ENCODE data around the gene TMEM141. TPM values are rescaled to one million over a fixed set of nuclear protein-coding genes. Genes with fewer than 3 reads are reported as not detected.
"Not testable (repeated sequence)": the region's sequence is repeated elsewhere in the genome, so short reads cannot be mapped to it uniquely, and the experiment has no call there.

TMEM141 gene
- total RNA-seq, 4 donors from 2014 or later = 43.1 to 88.1 (median 70.9) TPM

DNA sequence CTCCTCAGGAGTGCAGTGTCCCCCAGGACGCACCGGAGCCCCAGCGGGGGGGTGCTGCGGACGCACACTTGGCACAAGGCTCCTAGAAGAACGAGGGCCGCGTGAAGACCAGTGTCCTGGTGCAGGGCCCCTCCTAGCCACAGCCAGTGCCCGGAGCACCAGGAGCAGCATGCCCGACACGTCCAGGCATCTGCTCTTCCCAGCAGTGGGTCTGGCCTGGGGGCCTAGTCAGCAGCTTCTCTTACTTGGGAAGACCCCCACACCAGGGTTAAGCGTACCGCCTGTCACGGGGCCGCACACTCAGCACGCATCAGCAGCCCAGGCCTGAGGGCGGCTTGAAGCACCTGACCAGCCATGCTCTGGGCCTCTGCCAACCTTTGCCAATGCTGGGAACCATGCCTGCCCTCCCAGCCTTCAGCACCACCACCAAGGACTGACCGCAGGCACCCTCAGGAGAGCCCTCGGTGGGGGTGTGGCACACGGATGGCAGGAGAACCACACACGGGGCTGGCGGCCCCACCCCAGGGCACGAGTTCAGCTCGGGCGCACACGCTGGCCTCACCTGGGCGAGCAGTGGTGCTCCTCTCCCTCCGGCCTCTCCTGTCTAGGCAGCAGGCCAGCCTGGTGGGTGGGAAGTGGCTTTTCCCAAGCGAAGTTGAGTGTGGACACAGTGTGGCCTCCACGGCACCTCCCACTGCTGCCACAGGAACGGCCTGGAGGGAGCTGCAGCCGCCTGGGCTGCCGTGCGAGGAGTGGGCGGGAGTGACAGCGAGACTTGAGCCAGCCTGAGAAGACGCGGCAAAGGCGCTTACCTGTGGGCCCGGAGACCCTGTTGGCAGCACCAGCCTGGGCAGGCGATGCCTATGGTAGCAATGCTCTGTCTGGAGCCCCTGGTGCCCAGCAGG lies 39.1 kb downstream of the TMEM141 start:
- ATAC-seq (ENCODE audit: low FRiP score) (no peak), DNase-seq (ENCODE audit: low spot score) (no peak)
- TF ChIP-seq, protein P1, sequence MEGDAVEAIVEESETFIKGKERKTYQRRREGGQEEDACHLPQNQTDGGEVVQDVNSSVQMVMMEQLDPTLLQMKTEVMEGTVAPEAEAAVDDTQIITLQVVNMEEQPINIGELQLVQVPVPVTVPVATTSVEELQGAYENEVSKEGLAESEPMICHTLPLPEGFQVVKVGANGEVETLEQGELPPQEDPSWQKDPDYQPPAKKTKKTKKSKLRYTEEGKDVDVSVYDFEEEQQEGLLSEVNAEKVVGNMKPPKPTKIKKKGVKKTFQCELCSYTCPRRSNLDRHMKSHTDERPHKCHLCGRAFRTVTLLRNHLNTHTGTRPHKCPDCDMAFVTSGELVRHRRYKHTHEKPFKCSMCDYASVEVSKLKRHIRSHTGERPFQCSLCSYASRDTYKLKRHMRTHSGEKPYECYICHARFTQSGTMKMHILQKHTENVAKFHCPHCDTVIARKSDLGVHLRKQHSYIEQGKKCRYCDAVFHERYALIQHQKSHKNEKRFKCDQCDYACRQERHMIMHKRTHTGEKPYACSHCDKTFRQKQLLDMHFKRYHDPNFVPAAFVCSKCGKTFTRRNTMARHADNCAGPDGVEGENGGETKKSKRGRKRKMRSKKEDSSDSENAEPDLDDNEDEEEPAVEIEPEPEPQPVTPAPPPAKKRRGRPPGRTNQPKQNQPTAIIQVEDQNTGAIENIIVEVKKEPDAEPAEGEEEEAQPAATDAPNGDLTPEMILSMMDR (IDR thresholded peaks at IDR 0.05) = no peak

DNA sequence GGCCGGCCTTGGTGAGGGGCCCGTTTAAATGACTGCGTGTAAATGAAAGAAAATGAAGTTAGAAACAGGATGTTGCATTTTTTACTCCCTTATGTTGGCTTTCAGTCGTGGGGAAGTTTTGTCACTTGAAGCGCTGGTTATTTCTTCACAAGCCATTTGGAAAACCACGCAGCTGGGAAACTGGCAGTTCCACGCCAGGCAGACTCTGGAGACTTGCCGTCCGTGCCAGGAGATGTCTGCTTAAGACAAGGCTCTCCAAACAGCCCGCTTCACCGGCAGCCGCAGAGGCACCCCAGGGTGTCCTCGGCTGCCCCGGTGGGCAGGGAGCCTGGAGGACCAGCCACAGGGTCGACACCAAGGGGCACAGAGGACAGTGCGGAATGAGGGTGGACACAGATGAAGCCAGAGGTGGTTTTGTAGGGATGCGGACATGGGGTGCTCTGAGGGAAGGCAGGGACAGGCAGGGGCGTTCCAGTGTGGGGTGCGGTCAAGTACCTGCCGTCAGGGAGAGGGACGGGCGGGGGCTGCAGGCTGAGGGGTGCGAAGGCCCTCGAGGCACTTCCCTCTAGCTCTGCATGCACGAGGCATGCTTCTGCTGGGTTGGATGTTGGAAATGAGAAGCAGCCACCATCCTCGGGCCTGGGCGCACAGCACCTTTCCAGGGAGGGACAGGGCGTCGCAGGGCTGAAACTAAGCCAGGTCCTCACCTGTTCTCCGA lies 40.0 kb downstream of the TMEM141 start:
- DNase-seq (ENCODE audit: low spot score) (no peak), ATAC-seq (ENCODE audit: low FRiP score) (no peak)
- TF ChIP-seq, protein P1 (IDR thresholded peaks at IDR 0.05) = no peak

DNA sequence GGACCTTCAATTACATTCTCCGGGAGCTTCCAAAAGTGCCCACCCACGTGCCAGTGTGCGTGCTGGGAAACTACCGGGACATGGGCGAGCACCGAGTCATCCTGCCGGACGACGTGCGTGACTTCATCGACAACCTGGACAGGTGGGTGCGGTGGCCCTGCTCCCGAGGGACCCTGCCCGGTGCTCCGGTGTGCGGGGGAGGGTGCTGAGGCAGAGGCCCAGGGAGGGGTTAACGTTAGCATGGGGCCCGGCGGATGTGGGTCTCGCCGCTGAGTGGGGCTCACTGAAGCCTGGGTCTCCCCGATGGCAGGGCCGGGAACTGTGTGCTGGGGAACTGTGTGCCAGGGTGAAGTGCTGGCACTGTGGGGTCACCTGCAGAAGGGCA lies 40.6 kb downstream of the TMEM141 start:
- DNase-seq (ENCODE audit: low spot score) = no peak

DNA sequence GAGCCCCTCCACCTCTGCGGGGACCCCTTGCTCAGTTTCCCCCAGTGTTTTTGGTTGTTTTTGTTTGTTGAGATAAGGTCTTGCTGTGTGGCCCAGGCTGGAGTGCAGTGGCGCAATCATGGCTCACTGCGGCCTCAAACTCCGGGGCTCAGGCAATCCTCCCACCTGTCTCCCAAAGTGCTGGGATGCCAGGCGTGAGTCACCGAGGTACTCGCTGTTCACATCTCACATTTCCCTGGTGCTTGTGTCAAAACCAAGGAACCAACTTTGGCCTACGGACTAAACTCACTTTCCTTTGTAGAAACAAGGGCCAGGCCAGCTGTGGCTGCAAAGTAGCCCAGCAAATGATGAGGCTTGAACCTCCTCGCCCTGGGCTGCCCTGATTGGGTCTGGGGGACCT lies 41.4 kb downstream of the TMEM141 start:
- ATAC-seq (ENCODE audit: low FRiP score) (no peak), DNase-seq (ENCODE audit: low spot score) (no peak)
- TF ChIP-seq, protein P1 (IDR thresholded peaks at IDR 0.05) = no peak

More for the DNA sequence above, 40.6 kb downstream of the TMEM141 start:
- no peak for ATAC-seq (ENCODE audit: low FRiP score)
- TF ChIP-seq, protein P1 (IDR thresholded peaks at IDR 0.05) = no peak

DNA sequence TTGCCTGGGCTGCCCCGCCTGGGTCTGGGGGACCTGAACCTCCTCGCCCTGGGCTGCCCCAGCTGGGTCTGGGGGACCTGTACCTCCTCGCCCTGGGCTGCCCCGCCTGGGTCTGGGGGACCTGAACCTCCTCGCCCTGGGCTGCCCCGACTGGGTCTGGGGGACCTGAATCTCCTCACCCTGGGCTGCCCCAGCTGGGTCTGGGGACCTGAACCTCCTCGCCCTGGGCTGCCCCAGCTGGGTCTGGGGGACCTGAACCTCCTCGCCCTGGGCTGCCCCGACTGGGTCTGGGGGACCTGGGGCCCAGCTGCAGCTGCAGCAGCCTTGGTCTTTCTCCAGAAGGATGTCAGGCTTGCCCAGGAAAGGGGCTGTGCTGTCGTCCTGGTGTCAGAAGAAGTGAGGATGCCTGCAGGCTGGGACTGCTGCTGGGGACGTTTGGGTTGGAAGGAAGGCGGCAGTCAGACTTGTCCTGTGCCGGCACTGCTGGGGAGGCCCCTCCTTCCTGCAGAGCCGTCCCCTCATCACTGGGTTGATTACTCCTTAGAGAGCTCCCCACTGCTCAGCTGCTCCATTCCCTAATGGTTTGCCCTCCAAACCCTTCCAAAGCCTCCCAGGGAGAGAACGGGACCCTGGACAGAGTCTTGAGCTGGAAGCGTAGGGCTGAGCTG lies 42.4 kb downstream of the TMEM141 start:
- not testable (repeated sequence) for DNase-seq (ENCODE audit: low spot score); ATAC-seq (ENCODE audit: low FRiP score)

DNA sequence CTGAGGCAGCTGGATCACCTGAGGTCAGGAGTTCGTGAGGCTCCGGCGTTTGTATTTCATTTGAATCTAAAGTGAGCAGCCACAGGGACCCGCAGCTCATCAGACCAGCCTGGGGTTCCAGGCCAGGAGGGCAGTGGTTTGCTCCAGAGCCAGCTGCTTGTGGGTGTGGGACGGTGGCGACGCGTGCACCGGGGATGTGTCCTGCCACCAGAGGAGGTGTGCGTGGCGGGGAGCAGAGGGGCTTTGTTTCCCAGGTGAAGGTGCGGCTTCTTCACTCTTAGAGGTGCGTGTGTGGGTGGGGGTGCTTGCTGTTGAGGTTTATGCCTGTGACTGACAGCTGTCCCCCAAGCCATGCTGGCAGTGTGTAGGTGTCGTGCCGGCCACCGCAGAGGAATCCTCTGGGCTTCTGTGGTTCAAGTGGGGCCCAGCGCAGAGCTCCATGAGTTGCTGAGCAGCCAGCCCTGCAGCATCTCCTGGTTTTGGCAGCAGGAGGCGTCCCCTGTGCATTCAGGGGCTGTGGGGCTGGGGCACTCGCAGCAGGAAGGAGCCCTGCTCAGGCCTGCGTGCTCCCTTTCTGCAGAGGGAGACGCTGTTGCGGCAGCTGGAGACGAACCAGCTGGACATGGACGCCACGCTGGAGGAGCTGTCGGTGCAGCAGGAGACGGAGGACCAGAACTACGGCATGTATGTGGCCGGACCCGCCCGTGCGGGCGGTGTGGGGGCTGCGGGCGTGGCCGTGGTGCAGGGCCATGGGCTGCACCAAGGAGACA lies 44.2 kb downstream of the TMEM141 start:
- TF ChIP-seq, protein P1 (IDR thresholded peaks at IDR 0.05) = no peak
- no peak for ATAC-seq (ENCODE audit: low FRiP score)
- no peak for DNase-seq (ENCODE audit: low spot score)

All from omental fat pad (tissue), 4 donors.